Measurements from ENCODE around the gene CDON.

DNA sequence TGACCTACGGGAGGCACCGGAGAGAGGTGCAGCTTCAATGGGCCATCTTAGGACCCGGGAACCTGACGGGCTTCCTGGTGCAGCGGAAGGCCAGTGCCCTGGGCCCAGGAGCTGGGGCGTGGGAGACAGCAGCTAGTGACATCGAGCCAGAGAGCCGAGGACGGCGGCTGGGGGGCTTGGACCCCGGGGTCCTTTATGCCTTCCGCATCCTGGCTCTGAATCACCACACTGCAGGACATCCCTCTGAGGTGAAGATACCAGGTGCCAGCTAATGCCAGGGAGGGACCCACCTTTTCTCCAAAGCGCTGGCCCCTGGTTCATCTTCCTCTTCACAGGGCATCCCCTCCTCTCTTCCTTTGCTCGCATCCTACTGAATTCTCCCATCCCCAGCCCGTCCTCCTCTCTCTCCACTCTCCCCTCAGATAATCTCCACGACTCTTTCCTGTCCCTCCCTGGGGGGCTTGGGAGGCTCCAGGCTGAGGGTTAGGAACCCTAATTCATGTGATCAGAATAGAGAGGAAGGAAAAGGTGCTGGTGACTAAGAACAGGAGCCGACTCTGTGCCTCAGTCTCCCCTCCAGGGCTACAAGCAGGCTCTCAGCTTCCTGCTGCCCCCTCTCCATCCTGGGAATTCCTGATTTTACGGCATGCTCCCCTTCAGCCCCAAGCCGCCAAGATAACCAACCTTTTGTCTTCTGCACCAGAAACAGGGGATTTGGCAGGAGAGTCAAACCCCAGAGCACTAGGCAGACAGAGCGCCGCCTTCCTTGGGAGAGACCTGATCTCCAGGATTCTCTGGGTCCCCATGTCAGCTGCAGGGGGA, 108.3 kb downstream of the CDON start:
- no peak for TF ChIP-seq HNRNPK (IDR thresholded peaks at IDR 0.05; ENCODE audit: low read depth, low read length, poor library complexity, severe bottlenecking)
- no peak for TF ChIP-seq SREBF2 (CRISPR knock-in tag; IDR thresholded peaks at IDR 0.05)
- TF ChIP-seq, protein P1, sequence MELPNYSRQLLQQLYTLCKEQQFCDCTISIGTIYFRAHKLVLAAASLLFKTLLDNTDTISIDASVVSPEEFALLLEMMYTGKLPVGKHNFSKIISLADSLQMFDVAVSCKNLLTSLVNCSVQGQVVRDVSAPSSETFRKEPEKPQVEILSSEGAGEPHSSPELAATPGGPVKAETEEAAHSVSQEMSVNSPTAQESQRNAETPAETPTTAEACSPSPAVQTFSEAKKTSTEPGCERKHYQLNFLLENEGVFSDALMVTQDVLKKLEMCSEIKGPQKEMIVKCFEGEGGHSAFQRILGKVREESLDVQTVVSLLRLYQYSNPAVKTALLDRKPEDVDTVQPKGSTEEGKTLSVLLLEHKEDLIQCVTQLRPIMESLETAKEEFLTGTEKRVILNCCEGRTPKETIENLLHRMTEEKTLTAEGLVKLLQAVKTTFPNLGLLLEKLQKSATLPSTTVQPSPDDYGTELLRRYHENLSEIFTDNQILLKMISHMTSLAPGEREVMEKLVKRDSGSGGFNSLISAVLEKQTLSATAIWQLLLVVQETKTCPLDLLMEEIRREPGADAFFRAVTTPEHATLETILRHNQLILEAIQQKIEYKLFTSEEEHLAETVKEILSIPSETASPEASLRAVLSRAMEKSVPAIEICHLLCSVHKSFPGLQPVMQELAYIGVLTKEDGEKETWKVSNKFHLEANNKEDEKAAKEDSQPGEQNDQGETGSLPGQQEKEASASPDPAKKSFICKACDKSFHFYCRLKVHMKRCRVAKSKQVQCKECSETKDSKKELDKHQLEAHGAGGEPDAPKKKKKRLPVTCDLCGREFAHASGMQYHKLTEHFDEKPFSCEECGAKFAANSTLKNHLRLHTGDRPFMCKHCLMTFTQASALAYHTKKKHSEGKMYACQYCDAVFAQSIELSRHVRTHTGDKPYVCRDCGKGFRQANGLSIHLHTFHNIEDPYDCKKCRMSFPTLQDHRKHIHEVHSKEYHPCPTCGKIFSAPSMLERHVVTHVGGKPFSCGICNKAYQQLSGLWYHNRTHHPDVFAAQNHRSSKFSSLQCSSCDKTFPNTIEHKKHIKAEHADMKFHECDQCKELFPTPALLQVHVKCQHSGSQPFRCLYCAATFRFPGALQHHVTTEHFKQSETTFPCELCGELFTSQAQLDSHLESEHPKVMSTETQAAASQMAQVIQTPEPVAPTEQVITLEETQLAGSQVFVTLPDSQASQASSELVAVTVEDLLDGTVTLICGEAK (IDR thresholded peaks at IDR 0.05) = no peak
- TF ChIP-seq, protein P1 (CRISPR knock-in tag; IDR thresholded peaks at IDR 0.05) = no peak
- no peak for TF ChIP-seq ELF2 (CRISPR knock-in tag; IDR thresholded peaks at IDR 0.05)
- TF ChIP-seq THAP7 (CRISPR knock-in tag; IDR thresholded peaks at IDR 0.05) = no peak
- TF ChIP-seq, protein P2, sequence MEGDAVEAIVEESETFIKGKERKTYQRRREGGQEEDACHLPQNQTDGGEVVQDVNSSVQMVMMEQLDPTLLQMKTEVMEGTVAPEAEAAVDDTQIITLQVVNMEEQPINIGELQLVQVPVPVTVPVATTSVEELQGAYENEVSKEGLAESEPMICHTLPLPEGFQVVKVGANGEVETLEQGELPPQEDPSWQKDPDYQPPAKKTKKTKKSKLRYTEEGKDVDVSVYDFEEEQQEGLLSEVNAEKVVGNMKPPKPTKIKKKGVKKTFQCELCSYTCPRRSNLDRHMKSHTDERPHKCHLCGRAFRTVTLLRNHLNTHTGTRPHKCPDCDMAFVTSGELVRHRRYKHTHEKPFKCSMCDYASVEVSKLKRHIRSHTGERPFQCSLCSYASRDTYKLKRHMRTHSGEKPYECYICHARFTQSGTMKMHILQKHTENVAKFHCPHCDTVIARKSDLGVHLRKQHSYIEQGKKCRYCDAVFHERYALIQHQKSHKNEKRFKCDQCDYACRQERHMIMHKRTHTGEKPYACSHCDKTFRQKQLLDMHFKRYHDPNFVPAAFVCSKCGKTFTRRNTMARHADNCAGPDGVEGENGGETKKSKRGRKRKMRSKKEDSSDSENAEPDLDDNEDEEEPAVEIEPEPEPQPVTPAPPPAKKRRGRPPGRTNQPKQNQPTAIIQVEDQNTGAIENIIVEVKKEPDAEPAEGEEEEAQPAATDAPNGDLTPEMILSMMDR (IDR thresholded peaks at IDR 0.05 in 2 of 3, conservative IDR thresholded peaks at IDR 0.05 in 1 of 3; ENCODE audit: insufficient read depth in 2 of 3, low read depth in 1 of 3, low read length in 3 of 3) = no peak
